AG10803 (cell line): ENCODE results near the gene FBXL19.

Experiments
- DNase-seq: peaks from one replicate; pipeline ENCODE4 v3.0.0; 2010; ENCODE audit warnings: low read depth
- H3K4me3 ChIP-seq: 2 replicates; pipeline ENCODE4 v1.5.1; 2011; ENCODE audit warnings: mild to moderate bottlenecking, low read length, control low read depth
- TF ChIP-seq, protein P1 (sequence below): conservative IDR thresholded peaks from 2 replicates; pipeline ENCODE4 v1.5.1; 2011; ENCODE audit warnings: mild to moderate bottlenecking, low read length, control low read depth, inconsistent platforms

The FBXL19 gene

DNA sequence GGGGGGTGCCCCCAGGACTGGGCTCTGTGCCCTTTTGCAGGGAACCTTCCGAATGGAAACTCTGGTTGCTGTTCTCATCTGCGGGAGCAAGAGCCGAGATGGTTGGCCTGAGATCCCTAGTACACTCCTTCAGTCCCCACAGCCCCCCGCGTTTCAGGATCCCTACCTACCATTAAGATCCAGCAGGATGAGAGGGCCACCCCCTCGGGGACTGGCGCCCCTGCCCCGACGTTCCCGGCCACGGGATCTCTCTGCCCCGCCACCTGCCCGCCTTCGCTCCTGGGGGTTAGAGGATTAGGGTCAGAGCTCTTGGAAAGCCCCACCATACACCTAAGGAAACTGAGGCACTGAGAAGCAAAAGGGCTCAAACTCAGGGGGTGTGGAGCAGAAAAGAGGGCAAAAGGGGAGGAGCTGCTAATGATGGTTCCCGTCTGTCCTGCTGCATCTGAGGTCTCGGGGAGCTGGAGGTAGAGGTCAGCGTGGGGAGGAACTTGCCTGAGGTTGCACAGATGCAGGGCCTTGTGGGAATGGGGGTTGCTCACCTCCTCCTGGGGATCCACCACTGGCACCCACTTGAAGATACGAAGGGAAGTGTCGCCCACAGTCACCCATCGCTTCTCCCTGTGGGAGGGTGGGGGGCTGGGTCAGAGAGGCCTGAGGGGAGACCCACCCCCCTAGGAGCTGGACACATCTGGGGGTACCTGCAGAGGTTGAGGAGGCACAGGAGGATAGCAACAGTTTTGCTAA, 30.5 kb upstream of the FBXL19 start:
- H3K4me3 ChIP-seq: peak overlapping the region; percentile 95
- DNase-seq: no peak
- TF ChIP-seq, protein P1, sequence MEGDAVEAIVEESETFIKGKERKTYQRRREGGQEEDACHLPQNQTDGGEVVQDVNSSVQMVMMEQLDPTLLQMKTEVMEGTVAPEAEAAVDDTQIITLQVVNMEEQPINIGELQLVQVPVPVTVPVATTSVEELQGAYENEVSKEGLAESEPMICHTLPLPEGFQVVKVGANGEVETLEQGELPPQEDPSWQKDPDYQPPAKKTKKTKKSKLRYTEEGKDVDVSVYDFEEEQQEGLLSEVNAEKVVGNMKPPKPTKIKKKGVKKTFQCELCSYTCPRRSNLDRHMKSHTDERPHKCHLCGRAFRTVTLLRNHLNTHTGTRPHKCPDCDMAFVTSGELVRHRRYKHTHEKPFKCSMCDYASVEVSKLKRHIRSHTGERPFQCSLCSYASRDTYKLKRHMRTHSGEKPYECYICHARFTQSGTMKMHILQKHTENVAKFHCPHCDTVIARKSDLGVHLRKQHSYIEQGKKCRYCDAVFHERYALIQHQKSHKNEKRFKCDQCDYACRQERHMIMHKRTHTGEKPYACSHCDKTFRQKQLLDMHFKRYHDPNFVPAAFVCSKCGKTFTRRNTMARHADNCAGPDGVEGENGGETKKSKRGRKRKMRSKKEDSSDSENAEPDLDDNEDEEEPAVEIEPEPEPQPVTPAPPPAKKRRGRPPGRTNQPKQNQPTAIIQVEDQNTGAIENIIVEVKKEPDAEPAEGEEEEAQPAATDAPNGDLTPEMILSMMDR: no peak

DNA sequence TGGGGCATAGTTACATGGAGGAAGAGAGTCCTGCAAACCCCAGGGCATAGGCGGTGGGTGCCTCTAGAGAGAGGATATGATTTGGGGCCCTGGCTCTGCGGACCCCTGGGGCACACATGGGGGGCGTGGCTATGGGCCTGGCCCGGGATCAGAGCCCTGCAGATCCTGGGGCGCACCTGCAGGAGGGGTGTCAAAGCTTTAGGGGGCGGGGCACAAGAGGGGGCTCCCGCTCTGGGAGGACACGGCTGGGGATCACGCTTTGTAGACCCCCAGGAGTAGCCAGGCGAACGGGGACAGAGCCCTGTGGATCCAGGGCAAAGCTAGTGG, 30.0 kb upstream of the FBXL19 start:
- no peak for DNase-seq
- TF ChIP-seq, protein P1: no peak
- peak overlapping the region; percentile 95 for H3K4me3 ChIP-seq

DNA sequence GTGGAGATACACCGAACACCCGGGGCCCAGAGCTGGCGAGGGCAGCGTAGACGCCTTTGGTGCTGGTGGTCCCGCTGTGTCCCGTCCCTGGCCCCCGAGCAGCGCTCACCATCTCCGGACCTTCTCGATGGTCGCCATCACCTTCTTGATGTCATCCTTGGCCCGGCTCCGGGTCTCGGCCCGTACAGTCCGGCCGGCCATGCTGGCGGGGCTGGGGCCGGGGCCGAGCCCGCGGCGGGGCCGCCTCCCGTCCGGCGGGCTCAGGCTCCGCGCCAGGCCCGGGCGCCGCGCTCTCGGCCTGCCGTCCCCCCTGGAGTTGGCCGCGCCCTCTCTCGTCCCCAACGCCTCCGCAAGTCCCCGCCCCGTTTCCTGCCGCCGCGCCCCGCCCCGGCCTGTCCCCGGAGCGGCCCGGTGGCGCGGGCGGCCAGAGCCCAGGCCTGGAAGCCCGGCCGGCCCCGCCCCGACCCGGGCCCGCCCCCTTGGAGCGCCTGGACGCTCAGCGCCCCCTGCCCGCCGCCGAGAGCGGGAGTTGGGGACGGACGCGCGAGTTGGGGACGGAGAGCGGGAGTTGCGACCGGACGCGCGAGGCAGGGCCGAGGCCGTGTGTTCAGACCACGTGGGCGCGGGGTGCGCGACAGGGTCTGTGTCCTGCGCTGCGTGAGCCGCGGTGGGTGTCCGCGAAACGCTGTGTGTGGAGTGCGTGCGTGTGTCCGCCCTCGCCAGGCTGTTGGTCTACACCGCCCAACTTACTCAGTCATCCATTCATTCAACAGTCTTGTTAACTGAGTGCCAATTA, 29.4 kb upstream of the FBXL19 start, which contains the start of gene BCL7C:
BCL7C (minus strand) TSS at position 334 of the 796 bp plus-strand sequence; CDS start at position 201, 133 bp downstream.
- TF ChIP-seq, protein P1: no peak; the same call in none of the 2 replicates
- H3K4me3 ChIP-seq: peak within 1 kb of the TSS; percentile 95
- DNase-seq: peak; percentile 88

DNA sequence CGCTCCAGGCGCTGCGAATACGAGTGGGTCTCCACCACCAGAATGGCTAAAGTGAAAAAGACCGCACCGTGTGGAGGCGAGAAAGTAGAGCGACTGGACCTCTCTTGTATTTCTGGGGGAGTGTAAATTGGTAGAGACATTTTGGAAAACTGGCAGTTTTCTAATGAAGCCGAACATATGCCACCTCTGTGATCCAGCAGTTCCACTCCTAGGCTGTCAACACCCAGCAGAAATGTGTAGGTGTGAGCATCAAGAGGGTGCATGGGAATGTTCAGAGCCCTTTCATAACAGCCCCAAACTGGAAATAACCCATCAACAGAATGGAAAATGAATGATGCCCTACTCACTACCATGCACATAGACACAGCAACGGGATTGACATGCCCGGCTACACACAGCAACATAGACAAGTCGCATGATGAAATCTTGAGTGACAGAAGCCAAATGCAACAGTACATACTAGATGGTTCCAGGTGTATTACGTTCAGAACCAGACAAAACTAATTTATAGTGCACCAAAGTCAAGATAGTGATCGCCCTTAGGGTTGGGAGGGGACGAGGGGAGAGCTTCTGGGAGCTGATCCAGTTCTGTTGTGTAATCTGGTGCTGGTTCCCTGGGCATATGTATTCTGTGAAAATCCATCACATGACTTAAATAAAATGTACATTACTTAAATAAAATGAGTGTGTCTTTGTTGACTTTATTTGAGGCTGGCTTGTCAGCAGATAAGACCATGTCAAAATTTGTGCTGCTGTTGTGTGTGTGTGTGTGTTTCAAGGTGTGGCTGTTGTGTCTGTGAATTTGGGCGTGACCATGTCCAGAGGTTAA, 28.6 kb upstream of the FBXL19 start:
- TF ChIP-seq, protein P1: no peak
- peak overlapping the region; percentile 62 for H3K4me3 ChIP-seq
- no peak for DNase-seq

DNA sequence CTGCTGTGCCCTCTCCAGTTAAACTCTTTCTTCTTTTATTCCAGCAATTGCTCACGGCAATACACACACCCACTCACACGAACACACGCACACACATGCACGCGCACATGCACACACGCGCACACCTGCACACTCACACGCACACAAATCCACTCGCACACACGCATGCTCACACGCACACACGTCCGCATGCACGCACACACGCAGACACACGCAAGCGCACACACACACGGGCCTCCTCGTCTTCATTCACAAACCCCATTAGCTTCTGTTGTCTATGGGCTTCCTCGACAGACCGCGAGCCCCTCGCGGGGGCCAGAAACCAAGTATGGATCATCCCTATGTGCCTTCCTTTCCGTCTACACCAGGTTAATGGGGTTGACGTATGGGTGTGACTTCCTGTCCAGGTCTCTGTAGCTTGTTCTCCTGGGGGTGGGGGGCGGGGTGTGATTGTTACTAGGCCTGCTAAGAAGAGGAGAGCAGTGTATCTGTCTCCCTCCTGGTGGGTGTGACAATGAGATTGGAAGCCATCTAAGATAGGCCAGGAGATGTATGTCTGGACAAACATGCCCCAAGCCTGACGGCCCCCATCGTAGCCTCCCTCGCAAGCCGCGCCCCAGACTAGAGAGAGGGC, 27.6 kb upstream of the FBXL19 start:
- peak overlapping the region; percentile 79 for H3K4me3 ChIP-seq
- DNase-seq: no peak
- TF ChIP-seq, protein P1: no peak

DNA sequence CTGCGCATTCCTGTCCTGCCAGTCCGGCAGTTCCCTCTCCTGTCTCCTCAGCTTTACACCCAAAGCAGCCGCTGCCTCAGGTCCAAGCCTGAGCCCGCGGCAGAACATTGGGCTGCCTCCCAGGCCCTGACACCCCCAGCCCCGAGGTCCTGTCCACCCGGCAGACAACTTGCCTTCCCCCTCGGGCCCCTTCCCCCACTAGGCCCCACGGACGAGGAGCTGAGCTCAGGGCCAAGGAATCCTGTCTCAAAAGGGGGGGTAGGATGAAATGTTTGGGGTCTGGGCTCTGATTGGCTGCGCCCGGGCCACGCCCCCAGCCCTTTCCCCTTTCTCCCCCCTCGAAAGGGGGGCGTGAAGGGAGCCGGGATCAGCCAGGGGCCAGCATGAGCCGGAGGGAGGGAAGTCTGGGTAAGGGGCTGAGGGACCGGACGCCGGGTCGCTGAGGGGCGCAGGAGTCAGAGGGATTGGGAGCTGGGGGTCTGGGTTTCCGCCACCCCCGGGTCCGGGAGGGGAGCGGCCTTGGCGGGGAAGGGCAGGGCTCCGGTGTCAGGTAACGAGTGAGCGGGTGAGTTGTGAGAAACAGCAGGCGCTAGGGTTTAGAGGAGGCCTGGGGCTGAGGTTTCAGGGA, 27.0 kb upstream of the FBXL19 start, which contains the start of gene CTF1:
CTF1 (plus strand) TSS at position 354 of the 628 bp plus-strand sequence; CDS start at position 384, 30 bp downstream.
- TF ChIP-seq, protein P1: no peak
- H3K4me3 ChIP-seq: peak within 1 kb of the TSS; percentile 79
- peak; percentile 92 for DNase-seq
